GM23338 (cell line): ENCODE measurements around the gene NOD1.

Experiments used
- CREB1 ChIP-seq: fragments of 250-450 bp; sonication (Bioruptor Pico); IDR thresholded peaks from 2 replicates; pipeline ENCODE4 v1.5.0; 2020; ENCODE audit warnings: low read depth, mild to moderate bottlenecking, moderate library complexity
- CTCF ChIP-seq, 2 experiments: fragments of 200-600 bp in 1 of 2; sonication (generic) in 1 of 2; conservative IDR thresholded peaks; 2 replicates each; pipeline versions ENCODE4 v1.5.1 to v1.6.1; 2016 to 2017; ENCODE audit warnings: antibody characterized with exemption in 2 of 2, low read depth in 2 of 2, mild to moderate bottlenecking in 2 of 2, moderate library complexity in 1 of 2
- EZH2 ChIP-seq: fragments of 200-600 bp; sonication (generic); IDR thresholded peaks from one replicate; pipeline ENCODE4 v1.8.0; 2017; ENCODE audit warnings: antibody characterized with exemption, mild to moderate bottlenecking, low read depth; ENCODE audit not compliant: unreplicated experiment
- ZNF331 ChIP-seq: fragments of 250-450 bp; sonication (Bioruptor Pico); IDR thresholded peaks from 2 replicates; pipeline ENCODE4 v1.5.0; 2020; ENCODE audit warnings: low read depth, mild to moderate bottlenecking, moderate library complexity
- TF ChIP-seq, protein P1 (sequence below): IDR thresholded peaks from one replicate; pipeline ENCODE4 v1.6.1; 2018; ENCODE audit warnings: antibody characterized with exemption; ENCODE audit not compliant: unreplicated experiment

- TF ChIP-seq EZH2, result no peak
- TF ChIP-seq CTCF (conservative IDR thresholded peaks at IDR 0.05; ENCODE audit: low read depth in 2 of 2), result no peak
- no peak for TF ChIP-seq CREB1 (CRISPR knock-in tag)
- TF ChIP-seq, protein P1, sequence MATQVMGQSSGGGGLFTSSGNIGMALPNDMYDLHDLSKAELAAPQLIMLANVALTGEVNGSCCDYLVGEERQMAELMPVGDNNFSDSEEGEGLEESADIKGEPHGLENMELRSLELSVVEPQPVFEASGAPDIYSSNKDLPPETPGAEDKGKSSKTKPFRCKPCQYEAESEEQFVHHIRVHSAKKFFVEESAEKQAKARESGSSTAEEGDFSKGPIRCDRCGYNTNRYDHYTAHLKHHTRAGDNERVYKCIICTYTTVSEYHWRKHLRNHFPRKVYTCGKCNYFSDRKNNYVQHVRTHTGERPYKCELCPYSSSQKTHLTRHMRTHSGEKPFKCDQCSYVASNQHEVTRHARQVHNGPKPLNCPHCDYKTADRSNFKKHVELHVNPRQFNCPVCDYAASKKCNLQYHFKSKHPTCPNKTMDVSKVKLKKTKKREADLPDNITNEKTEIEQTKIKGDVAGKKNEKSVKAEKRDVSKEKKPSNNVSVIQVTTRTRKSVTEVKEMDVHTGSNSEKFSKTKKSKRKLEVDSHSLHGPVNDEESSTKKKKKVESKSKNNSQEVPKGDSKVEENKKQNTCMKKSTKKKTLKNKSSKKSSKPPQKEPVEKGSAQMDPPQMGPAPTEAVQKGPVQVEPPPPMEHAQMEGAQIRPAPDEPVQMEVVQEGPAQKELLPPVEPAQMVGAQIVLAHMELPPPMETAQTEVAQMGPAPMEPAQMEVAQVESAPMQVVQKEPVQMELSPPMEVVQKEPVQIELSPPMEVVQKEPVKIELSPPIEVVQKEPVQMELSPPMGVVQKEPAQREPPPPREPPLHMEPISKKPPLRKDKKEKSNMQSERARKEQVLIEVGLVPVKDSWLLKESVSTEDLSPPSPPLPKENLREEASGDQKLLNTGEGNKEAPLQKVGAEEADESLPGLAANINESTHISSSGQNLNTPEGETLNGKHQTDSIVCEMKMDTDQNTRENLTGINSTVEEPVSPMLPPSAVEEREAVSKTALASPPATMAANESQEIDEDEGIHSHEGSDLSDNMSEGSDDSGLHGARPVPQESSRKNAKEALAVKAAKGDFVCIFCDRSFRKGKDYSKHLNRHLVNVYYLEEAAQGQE, result no peak
- TF ChIP-seq ZNF331 (CRISPR knock-in tag), result no peak
Measured at GRCh38 chr7:30433506-30433905, 45.1 kb downstream of the NOD1 start.
